ENCODE measurements around the gene NRBF2.

The NRBF2 gene

GRCh38 chr10:63119041-63119440 is 14.1 kb upstream of the NRBF2 start:
- H3K4me1 ChIP-seq (ENCODE audit: control insufficient read depth in 2 of 2, insufficient read depth in 1 of 2, low read depth in 1 of 2, low read length in 2 of 2) = peaks cover 2 to 9% of the 10 kb centered on the region in 2 donors
- no peak overlapping the region for H2BK15ac ChIP-seq (ENCODE audit: low read length)
- no peak for DNase-seq (ENCODE audit: low spot score)
- no peaks in the 10 kb centered on the region for H3K27me3 ChIP-seq (ENCODE audit: control insufficient read depth in 3 of 3, insufficient read depth in 3 of 3, low read depth in 1 of 3, low read length in 3 of 3)
- H2BK5ac ChIP-seq (ENCODE audit: low read length) = no peak overlapping the region
- H4K91ac ChIP-seq (ENCODE audit: low read depth, low read length, poor library complexity) = no peak overlapping the region
- no peak overlapping the region for H2AK5ac ChIP-seq (ENCODE audit: low read depth, low read length)
- H3K14ac ChIP-seq (ENCODE audit: low read length) = no peak overlapping the region
- no peak overlapping the region for H2BK120ac ChIP-seq (ENCODE audit: low read depth, low read length)
- H3K9ac ChIP-seq (ENCODE audit: low read depth, low read length, poor library complexity) = no peak overlapping the region
- H3K79me1 ChIP-seq (ENCODE audit: low read depth, low read length) = no peaks in the 10 kb centered on the region
- no peak overlapping the region for H3K23ac ChIP-seq (ENCODE audit: low read depth, low read length, poor library complexity)
- no peak overlapping the region for H3K4me3 ChIP-seq (ENCODE audit: low read length in 2 of 2)
- no peak overlapping the region for H4K8ac ChIP-seq (ENCODE audit: low read depth, low read length)
- H3K27ac ChIP-seq (replicated peaks; ENCODE audit: low read length) = no peak overlapping the region
- no peak overlapping the region for H2BK12ac ChIP-seq (ENCODE audit: low read length)
- H3K9me3 ChIP-seq (replicated peaks in 1 of 2; ENCODE audit: control insufficient read depth in 2 of 2, insufficient read depth in 1 of 2, low read depth in 1 of 2, low read length in 2 of 2) = peaks cover 0 to 15% of the 10 kb centered on the region in 2 donors
- no peak overlapping the region for H3K4me2 ChIP-seq (ENCODE audit: insufficient read depth, low read length, poor library complexity, severe bottlenecking)
- H3K18ac ChIP-seq (ENCODE audit: low read length) = no peak overlapping the region
- no peak overlapping the region for H3K4ac ChIP-seq (ENCODE audit: low read length)
- H2AFZ ChIP-seq (ENCODE audit: low read length) = no peak overlapping the region
- H3K36me3 ChIP-seq (replicated peaks in 1 of 2; ENCODE audit: control insufficient read depth in 2 of 2, insufficient read depth in 2 of 2, low read length in 2 of 2) = no peaks in the 10 kb centered on the region

GRCh38 chr10:63120554-63120953 is 12.6 kb upstream of the NRBF2 start:
- Histone ChIP-seq H2BK15ac (ENCODE audit: low read length) (no peak overlapping the region), H3K9ac (ENCODE audit: low read depth, low read length, poor library complexity) (no peak overlapping the region), H3K79me1 (ENCODE audit: low read depth, low read length) (no peaks in the 10 kb centered on the region), H3K4ac (ENCODE audit: low read length) (no peak overlapping the region), H2BK12ac (ENCODE audit: low read length) (no peak overlapping the region), H3K27me3 (ENCODE audit: control insufficient read depth in 3 of 3, insufficient read depth in 3 of 3, low read depth in 1 of 3, low read length in 3 of 3) (no peaks in the 10 kb centered on the region), H4K8ac (ENCODE audit: low read depth, low read length) (no peak overlapping the region), H3K36me3 (replicated peaks in 1 of 2; ENCODE audit: control insufficient read depth in 2 of 2, insufficient read depth in 2 of 2, low read length in 2 of 2) (no peaks in the 10 kb centered on the region), H3K27ac (replicated peaks; ENCODE audit: low read length) (no peak overlapping the region), H3K4me3 (ENCODE audit: low read length in 2 of 2) (no peak overlapping the region), H3K9me3 (replicated peaks in 1 of 2; ENCODE audit: control insufficient read depth in 2 of 2, insufficient read depth in 1 of 2, low read depth in 1 of 2, low read length in 2 of 2) (peaks cover 0 to 15% of the 10 kb centered on the region in 2 donors), H3K23ac (ENCODE audit: low read depth, low read length, poor library complexity) (no peak overlapping the region), H2BK5ac (ENCODE audit: low read length) (no peak overlapping the region), H2BK120ac (ENCODE audit: low read depth, low read length) (no peak overlapping the region), H3K4me2 (ENCODE audit: insufficient read depth, low read length, poor library complexity, severe bottlenecking) (no peak overlapping the region), H3K4me1 (ENCODE audit: control insufficient read depth in 2 of 2, insufficient read depth in 1 of 2, low read depth in 1 of 2, low read length in 2 of 2) (peaks cover 2 to 5% of the 10 kb centered on the region in 2 donors), H3K14ac (ENCODE audit: low read length) (no peak overlapping the region), H3K18ac (ENCODE audit: low read length) (no peak overlapping the region), H2AK5ac (ENCODE audit: low read depth, low read length) (no peak overlapping the region), H4K91ac (ENCODE audit: low read depth, low read length, poor library complexity) (no peak overlapping the region), H2AFZ (ENCODE audit: low read length) (no peak overlapping the region)
- DNase-seq (ENCODE audit: low spot score) = no peak

- Histone ChIP-seq H4K8ac (ENCODE audit: low read depth, low read length) (no peak overlapping the region), H3K23ac (ENCODE audit: low read depth, low read length, poor library complexity) (no peak overlapping the region), H3K9ac (ENCODE audit: low read depth, low read length, poor library complexity) (no peak overlapping the region), H3K9me3 (replicated peaks in 1 of 2; ENCODE audit: control insufficient read depth in 2 of 2, insufficient read depth in 1 of 2, low read depth in 1 of 2, low read length in 2 of 2) (peaks cover 0 to 12% of the 10 kb centered on the region in 2 donors), H2BK120ac (ENCODE audit: low read depth, low read length) (no peak overlapping the region), H2BK12ac (ENCODE audit: low read length) (no peak overlapping the region), H4K91ac (ENCODE audit: low read depth, low read length, poor library complexity) (no peak overlapping the region), H3K14ac (ENCODE audit: low read length) (no peak overlapping the region), H3K4me1 (ENCODE audit: control insufficient read depth in 2 of 2, insufficient read depth in 1 of 2, low read depth in 1 of 2, low read length in 2 of 2) (no peaks in the 10 kb centered on the region), H3K79me1 (ENCODE audit: low read depth, low read length) (no peaks in the 10 kb centered on the region), H3K18ac (ENCODE audit: low read length) (no peak overlapping the region), H2AK5ac (ENCODE audit: low read depth, low read length) (no peak overlapping the region), H3K4me3 (ENCODE audit: low read length in 2 of 2) (no peak overlapping the region), H3K36me3 (replicated peaks in 1 of 2; ENCODE audit: control insufficient read depth in 2 of 2, insufficient read depth in 2 of 2, low read length in 2 of 2) (no peaks in the 10 kb centered on the region), H3K4ac (ENCODE audit: low read length) (no peak overlapping the region), H3K4me2 (ENCODE audit: insufficient read depth, low read length, poor library complexity, severe bottlenecking) (no peak overlapping the region), H2BK15ac (ENCODE audit: low read length) (no peak overlapping the region), H2AFZ (ENCODE audit: low read length) (no peak overlapping the region), H3K27me3 (ENCODE audit: control insufficient read depth in 3 of 3, insufficient read depth in 3 of 3, low read depth in 1 of 3, low read length in 3 of 3) (no peaks in the 10 kb centered on the region), H3K27ac (replicated peaks; ENCODE audit: low read length) (no peak overlapping the region), H2BK5ac (ENCODE audit: low read length) (no peak overlapping the region)
- WGBS, 2 donors (ENCODE audit: extremely low coverage in 2 of 2, insufficient read length in 2 of 2, insufficient replicate concordance in 1 of 2) = no CpG with 5 or more reads among the region's 2 CpGs
- DNase-seq (ENCODE audit: low spot score) = no peak
These were observed 9.3 kb upstream of the NRBF2 start for GRCh38 chr10:63123727-63124362.

- H3K4me2 ChIP-seq (ENCODE audit: insufficient read depth, low read length, poor library complexity, severe bottlenecking) = no peak overlapping the region
- no peak overlapping the region for H3K18ac ChIP-seq (ENCODE audit: low read length)
- no peak overlapping the region for H4K91ac ChIP-seq (ENCODE audit: low read depth, low read length, poor library complexity)
- H2AK5ac ChIP-seq (ENCODE audit: low read depth, low read length) = no peak overlapping the region
- H3K4me3 ChIP-seq (ENCODE audit: low read length in 2 of 2) = no peak overlapping the region
- no peaks in the 10 kb centered on the region for H3K27me3 ChIP-seq (ENCODE audit: control insufficient read depth in 3 of 3, insufficient read depth in 3 of 3, low read depth in 1 of 3, low read length in 3 of 3)
- H2BK120ac ChIP-seq (ENCODE audit: low read depth, low read length) = no peak overlapping the region
- no CpG with 5 or more reads among the region's 2 CpGs for WGBS, 2 donors (ENCODE audit: extremely low coverage in 2 of 2, insufficient read length in 2 of 2, insufficient replicate concordance in 1 of 2)
- H3K27ac ChIP-seq (replicated peaks; ENCODE audit: low read length) = no peak overlapping the region
- peaks cover 0 to 12% of the 10 kb centered on the region in 2 donors for H3K9me3 ChIP-seq (replicated peaks in 1 of 2; ENCODE audit: control insufficient read depth in 2 of 2, insufficient read depth in 1 of 2, low read depth in 1 of 2, low read length in 2 of 2)
- DNase-seq (ENCODE audit: low spot score) = no peak
- H2BK15ac ChIP-seq (ENCODE audit: low read length) = no peak overlapping the region
- H3K79me1 ChIP-seq (ENCODE audit: low read depth, low read length) = no peaks in the 10 kb centered on the region
- no peak overlapping the region for H2BK5ac ChIP-seq (ENCODE audit: low read length)
- no peak overlapping the region for H3K4ac ChIP-seq (ENCODE audit: low read length)
- H3K9ac ChIP-seq (ENCODE audit: low read depth, low read length, poor library complexity) = no peak overlapping the region
- no peak overlapping the region for H2AFZ ChIP-seq (ENCODE audit: low read length)
- no peaks in the 10 kb centered on the region for H3K4me1 ChIP-seq (ENCODE audit: control insufficient read depth in 2 of 2, insufficient read depth in 1 of 2, low read depth in 1 of 2, low read length in 2 of 2)
- H2BK12ac ChIP-seq (ENCODE audit: low read length) = no peak overlapping the region
- no peak overlapping the region for H3K14ac ChIP-seq (ENCODE audit: low read length)
- no peak overlapping the region for H3K23ac ChIP-seq (ENCODE audit: low read depth, low read length, poor library complexity)
- no peak overlapping the region for H4K8ac ChIP-seq (ENCODE audit: low read depth, low read length)
- H3K36me3 ChIP-seq (replicated peaks in 1 of 2; ENCODE audit: control insufficient read depth in 2 of 2, insufficient read depth in 2 of 2, low read length in 2 of 2) = no peaks in the 10 kb centered on the region
These were observed 7.7 kb upstream of the NRBF2 start for GRCh38 chr10:63125459-63125858.

Data from neuronal stem cell (in vitro differentiated cells).